Left renal pelvis (tissue), 4 donors: Measurements from ENCODE around the gene ROPN1L. TPM values are rescaled to one million over a fixed set of nuclear protein-coding genes. Genes with fewer than 3 reads are reported as not detected.

Experiments used
- polyA plus RNA-seq, 4 donors: library from polyadenylated mRNA; unstranded; fragments of 120-200 nt; gene quantifications; one replicate each; pipeline ENCODE4 v1.2.1, GENCODE V29; 2013; ENCODE audit not compliant: insufficient read length in 4 of 4

Gene ROPN1L
- polyA plus RNA-seq, 4 donors = 0.12 to 0.89 (median 0.68) TPM

Other genes with a start within 250 kb of the ROPN1L start
- 10 to 100 TPM; 20.2 to 23.8 (median 21.9) TPM for gene ATPSCKMT, start 192.0 kb upstream of the ROPN1L start, polyA plus RNA-seq
- gene CCT5, start 191.6 kb upstream of the ROPN1L start, polyA plus RNA-seq = 100 to 1,000 TPM; 152 to 270 (median 258) TPM
- 10 to 100 TPM; 32.1 to 47.4 (median 41.2) TPM for gene CMBL, start 134.0 kb upstream of the ROPN1L start, polyA plus RNA-seq
- 100 to 1,000 TPM; 153 to 197 (median 192) TPM for gene MARCHF6, start 88.2 kb upstream of the ROPN1L start, polyA plus RNA-seq
- gene ANKRD33B, start 122.2 kb downstream of the ROPN1L start, polyA plus RNA-seq = 1 to 10 TPM; 1.5 to 5.5 (median 1.6) TPM